ENCODE data around the gene HOXC9. TPM values are rescaled to one million over a fixed set of nuclear protein-coding genes. Genes with fewer than 3 reads are reported as not detected.

Gene HOXC9
- total and polyA plus RNA-seq, 2 of the 4 experiments (the other 2 are of a cell fraction): 0.26 TPM; not detected in 1

DNA sequence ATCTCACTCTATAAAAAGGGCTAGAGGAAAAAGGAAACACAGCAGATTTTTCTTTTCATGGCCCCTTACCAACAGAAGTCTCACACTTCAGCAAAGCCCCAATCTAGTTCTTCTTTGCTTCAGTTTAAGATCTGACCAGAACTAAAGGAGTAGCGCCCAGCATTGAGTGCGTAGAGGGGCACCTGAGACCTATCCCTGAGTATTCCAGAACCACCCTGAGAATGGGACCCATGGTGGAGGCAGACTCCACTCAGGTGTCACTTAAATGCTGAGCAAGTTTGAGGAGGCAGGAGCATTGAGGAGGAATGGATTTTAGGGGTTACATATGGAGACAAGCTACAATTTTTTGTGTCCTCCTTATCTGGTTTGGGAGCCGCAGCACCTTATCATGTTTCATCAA lies 28.8 kb upstream of the HOXC9 start:
- Histone ChIP-seq H3K23ac (ENCODE audit: low read depth, low read length) (no peak overlapping the region), H3K4me1 (ENCODE audit: control insufficient read depth, insufficient read depth, low read length) (peaks cover 2% of the 10 kb centered on the region; the same call in 1 of the 2 replicates), H3K27me3 (ENCODE audit: control insufficient read depth, insufficient read depth, low read length) (peaks cover 99% of the 10 kb centered on the region), H3K9me3 (ENCODE audit: control insufficient read depth, insufficient read depth, low read length) (peaks cover 15% of the 10 kb centered on the region), H3K79me1 (ENCODE audit: low read depth in 1 of 2, low read length in 2 of 2) (no peaks in the 10 kb centered on the region), H4K5ac (ENCODE audit: low read depth, low read length) (no peak overlapping the region), H3K18ac (ENCODE audit: low read depth, low read length) (no peak overlapping the region), H2BK120ac (ENCODE audit: low read depth, low read length) (no peak overlapping the region), H3K14ac (replicated peaks; ENCODE audit: low read depth, low read length) (no peak overlapping the region), H2BK15ac (ENCODE audit: low read depth, low read length) (no peak overlapping the region), H4K8ac (ENCODE audit: low read depth in 2 of 2, low read length in 2 of 2) (no peak overlapping the region), H3K9me1 (ENCODE audit: insufficient read depth, low read length) (no peaks in the 10 kb centered on the region), H2AK9ac (replicated peaks; ENCODE audit: low read depth, low read length, poor library complexity) (no peak overlapping the region), H2BK20ac (ENCODE audit: low read depth, low read length) (no peak overlapping the region), H3K4ac (ENCODE audit: low read depth, low read length) (no peak overlapping the region), H2BK5ac (ENCODE audit: low read depth, low read length, poor library complexity, severe bottlenecking) (no peak overlapping the region), H3K4me3 (ENCODE audit: insufficient read depth, low read depth, low read length) (no peak overlapping the region), H4K20me1 (ENCODE audit: insufficient read depth, low read length) (peaks cover 2% of the 10 kb centered on the region; the same call in 1 of the 2 replicates), H3K9ac (ENCODE audit: low read depth, low read length) (no peak overlapping the region), H3K27ac (ENCODE audit: insufficient read depth, low read length) (no peak overlapping the region), H3K4me2 (ENCODE audit: low read depth, low read length) (no peak overlapping the region), H3K56ac (ENCODE audit: extremely low read depth, insufficient read depth, low read length) (no peak overlapping the region), H4K91ac (ENCODE audit: insufficient read depth, low read depth, low read length) (no peak overlapping the region), H2AFZ (replicated peaks; ENCODE audit: low read length, poor library complexity) (no peak overlapping the region), H2AK5ac (ENCODE audit: low read depth, low read length) (no peak overlapping the region), H3K36me3 (ENCODE audit: control insufficient read depth, insufficient read depth, low read length) (no peaks in the 10 kb centered on the region)
- no peak for ATAC-seq (ENCODE audit: low read depth)
- dilution Hi-C loops (cut with HindIII; ENCODE audit: low sequenced_read_pairs, unreplicated experiment): no loop called here
- TF ChIP-seq NFE2L2 (IDR thresholded peaks at IDR 0.05; ENCODE audit: low read depth, low read length) (no peak), RFX5 (IDR thresholded peaks at IDR 0.05; ENCODE audit: low read depth, low read length) (no peak), RAD21 (IDR thresholded peaks at IDR 0.05; ENCODE audit: low read length) (no peak), CHD1 (IDR thresholded peaks at IDR 0.05; ENCODE audit: low read depth, low read length) (no peak), MAZ (IDR thresholded peaks at IDR 0.05; ENCODE audit: borderline replicate concordance, low read depth, low read length) (no peak), FOS (IDR thresholded peaks at IDR 0.05; ENCODE audit: low read depth, low read length) (no peak), SMC3 (IDR thresholded peaks at IDR 0.05; ENCODE audit: low read depth, low read length) (no peak), MAFK (IDR thresholded peaks at IDR 0.05; ENCODE audit: low read depth, low read length) (no peak), MXI1 (IDR thresholded peaks at IDR 0.05; ENCODE audit: borderline replicate concordance, low read depth, low read length) (no peak), POLR2A (IDR thresholded peaks at IDR 0.05; ENCODE audit: low read depth, low read length) (no peak), RCOR1 (IDR thresholded peaks at IDR 0.05; ENCODE audit: insufficient replicate concordance, low read length) (no peak), CEBPB (IDR thresholded peaks at IDR 0.05; ENCODE audit: low read depth, low read length) (no peak), BHLHE40 (IDR thresholded peaks at IDR 0.05; ENCODE audit: low read depth, low read length) (no peak)
- TF ChIP-seq, protein P1, sequence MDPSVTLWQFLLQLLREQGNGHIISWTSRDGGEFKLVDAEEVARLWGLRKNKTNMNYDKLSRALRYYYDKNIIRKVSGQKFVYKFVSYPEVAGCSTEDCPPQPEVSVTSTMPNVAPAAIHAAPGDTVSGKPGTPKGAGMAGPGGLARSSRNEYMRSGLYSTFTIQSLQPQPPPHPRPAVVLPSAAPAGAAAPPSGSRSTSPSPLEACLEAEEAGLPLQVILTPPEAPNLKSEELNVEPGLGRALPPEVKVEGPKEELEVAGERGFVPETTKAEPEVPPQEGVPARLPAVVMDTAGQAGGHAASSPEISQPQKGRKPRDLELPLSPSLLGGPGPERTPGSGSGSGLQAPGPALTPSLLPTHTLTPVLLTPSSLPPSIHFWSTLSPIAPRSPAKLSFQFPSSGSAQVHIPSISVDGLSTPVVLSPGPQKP (IDR thresholded peaks at IDR 0.05; ENCODE audit: borderline replicate concordance, low read depth, low read length): no peak
- TF ChIP-seq, protein P2, sequence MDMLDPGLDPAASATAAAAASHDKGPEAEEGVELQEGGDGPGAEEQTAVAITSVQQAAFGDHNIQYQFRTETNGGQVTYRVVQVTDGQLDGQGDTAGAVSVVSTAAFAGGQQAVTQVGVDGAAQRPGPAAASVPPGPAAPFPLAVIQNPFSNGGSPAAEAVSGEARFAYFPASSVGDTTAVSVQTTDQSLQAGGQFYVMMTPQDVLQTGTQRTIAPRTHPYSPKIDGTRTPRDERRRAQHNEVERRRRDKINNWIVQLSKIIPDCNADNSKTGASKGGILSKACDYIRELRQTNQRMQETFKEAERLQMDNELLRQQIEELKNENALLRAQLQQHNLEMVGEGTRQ (IDR thresholded peaks at IDR 0.05; ENCODE audit: low read depth, low read length): no peak
- TF ChIP-seq, protein P3, sequence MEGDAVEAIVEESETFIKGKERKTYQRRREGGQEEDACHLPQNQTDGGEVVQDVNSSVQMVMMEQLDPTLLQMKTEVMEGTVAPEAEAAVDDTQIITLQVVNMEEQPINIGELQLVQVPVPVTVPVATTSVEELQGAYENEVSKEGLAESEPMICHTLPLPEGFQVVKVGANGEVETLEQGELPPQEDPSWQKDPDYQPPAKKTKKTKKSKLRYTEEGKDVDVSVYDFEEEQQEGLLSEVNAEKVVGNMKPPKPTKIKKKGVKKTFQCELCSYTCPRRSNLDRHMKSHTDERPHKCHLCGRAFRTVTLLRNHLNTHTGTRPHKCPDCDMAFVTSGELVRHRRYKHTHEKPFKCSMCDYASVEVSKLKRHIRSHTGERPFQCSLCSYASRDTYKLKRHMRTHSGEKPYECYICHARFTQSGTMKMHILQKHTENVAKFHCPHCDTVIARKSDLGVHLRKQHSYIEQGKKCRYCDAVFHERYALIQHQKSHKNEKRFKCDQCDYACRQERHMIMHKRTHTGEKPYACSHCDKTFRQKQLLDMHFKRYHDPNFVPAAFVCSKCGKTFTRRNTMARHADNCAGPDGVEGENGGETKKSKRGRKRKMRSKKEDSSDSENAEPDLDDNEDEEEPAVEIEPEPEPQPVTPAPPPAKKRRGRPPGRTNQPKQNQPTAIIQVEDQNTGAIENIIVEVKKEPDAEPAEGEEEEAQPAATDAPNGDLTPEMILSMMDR (conservative IDR thresholded peaks at IDR 0.05; ENCODE audit: low read depth, low read length): no peak
- in situ Hi-C loops (cut with MboI; ENCODE audit: low sequenced_read_pairs): no loop called here
- CTCF ChIA-PET: no interaction called here
- intact Hi-C loops (cut with micrococcal nuclease): no loop called here
- POLR2A ChIA-PET (ENCODE audit: unreplicated experiment): no interaction called here
- no peak for DNase-seq
- BruUV-seq (replicated peaks): no TSS peak
- 28% methylated on average over 2 of the region's 3 CpGs; no CpG with 5 or more reads in 1 of the 2 experiments for WGBS, 2 experiments (ENCODE audit: extremely low coverage in 2 of 2, insufficient read length in 1 of 2)
